Measurements from ENCODE around the gene PCDHA12.

- TF ChIP-seq, protein P1, sequence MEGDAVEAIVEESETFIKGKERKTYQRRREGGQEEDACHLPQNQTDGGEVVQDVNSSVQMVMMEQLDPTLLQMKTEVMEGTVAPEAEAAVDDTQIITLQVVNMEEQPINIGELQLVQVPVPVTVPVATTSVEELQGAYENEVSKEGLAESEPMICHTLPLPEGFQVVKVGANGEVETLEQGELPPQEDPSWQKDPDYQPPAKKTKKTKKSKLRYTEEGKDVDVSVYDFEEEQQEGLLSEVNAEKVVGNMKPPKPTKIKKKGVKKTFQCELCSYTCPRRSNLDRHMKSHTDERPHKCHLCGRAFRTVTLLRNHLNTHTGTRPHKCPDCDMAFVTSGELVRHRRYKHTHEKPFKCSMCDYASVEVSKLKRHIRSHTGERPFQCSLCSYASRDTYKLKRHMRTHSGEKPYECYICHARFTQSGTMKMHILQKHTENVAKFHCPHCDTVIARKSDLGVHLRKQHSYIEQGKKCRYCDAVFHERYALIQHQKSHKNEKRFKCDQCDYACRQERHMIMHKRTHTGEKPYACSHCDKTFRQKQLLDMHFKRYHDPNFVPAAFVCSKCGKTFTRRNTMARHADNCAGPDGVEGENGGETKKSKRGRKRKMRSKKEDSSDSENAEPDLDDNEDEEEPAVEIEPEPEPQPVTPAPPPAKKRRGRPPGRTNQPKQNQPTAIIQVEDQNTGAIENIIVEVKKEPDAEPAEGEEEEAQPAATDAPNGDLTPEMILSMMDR (IDR thresholded peaks at IDR 0.05) = peak in 2 of 4 donors; percentile 10 to 29
- no peak for TF ChIP-seq POLR2A (IDR thresholded peaks at IDR 0.05)
Measured at GRCh38 chr5:140882591-140882899, 7.4 kb downstream of the PCDHA12 start.
